SK-N-SH treated with all-trans-retinoic acid at 6 μM for 48 hours (cell line): ENCODE data around the gene HOXD1.

Experiments
- ATAC-seq: fragments of 200-7000 bp; cut with Tn5 transposase; 3 replicates; pipeline ENCODE4 v1.9.1; 2020; ENCODE audit warnings: mild to moderate bottlenecking, moderate library complexity
- ISL1 ChIP-seq: fragments of 250-450 bp; sonication (Bioruptor Pico); IDR thresholded peaks from 2 replicates; pipeline ENCODE4 v2.1.2; 2022; ENCODE audit warnings: mild to moderate bottlenecking, moderate library complexity
- TSHZ2 ChIP-seq: fragments of 250-450 bp; sonication (Bioruptor Pico); IDR thresholded peaks from 2 replicates; pipeline ENCODE4 v1.5.0; 2020; ENCODE audit warnings: mild to moderate bottlenecking, moderate library complexity
- ZFP30 ChIP-seq: fragments of 450-650 bp; formaldehyde crosslinking; IDR thresholded peaks from 2 replicates; pipeline ENCODE4 v1.5.0; 2022; ENCODE audit warnings: mild to moderate bottlenecking, moderate library complexity

Gene HOXD1

GRCh38 chr2:176240301-176240700, 51.8 kb downstream of the HOXD1 start:
- TF ChIP-seq ZFP30 (CRISPR knock-in tag) = no peak
- no peak for TF ChIP-seq ISL1 (CRISPR knock-in tag)
- no peak for TF ChIP-seq TSHZ2 (CRISPR knock-in tag)
- TF ChIP-seq, all 23 proteins: peak for 0
- no peak for ATAC-seq
